Large intestine (tissue), 3 donors: Measurements from ENCODE around the gene FREM2. TPM values are rescaled to one million over a fixed set of nuclear protein-coding genes. Genes with fewer than 3 reads are reported as not detected.
A peak's percentile ranks its signal among the peaks of the same experiment; 100 is the strongest.

Experiments used
- DNase-seq, 2 donors: peaks; one replicate each; pipeline versions ENCODE4 v3.0.0 to v3.0.0-alpha.2; 2013
- H3K27ac ChIP-seq: one replicate; pipeline ENCODE4 v1.5.1; 2013; ENCODE audit warnings: low read length
- H3K27me3 ChIP-seq: 2 replicates; pipeline ENCODE4 v1.6.1; 2013; ENCODE audit warnings: low read length; ENCODE audit not compliant: control insufficient read depth, insufficient read depth
- H3K36me3 ChIP-seq: 2 replicates; pipeline ENCODE4 v1.6.1; 2013; ENCODE audit warnings: low read length; ENCODE audit not compliant: control insufficient read depth, insufficient read depth
- H3K4me1 ChIP-seq: one replicate; pipeline ENCODE4 v1.6.1; 2013; ENCODE audit warnings: low read length; ENCODE audit not compliant: control insufficient read depth, insufficient read depth
- H3K4me3 ChIP-seq: one replicate; pipeline ENCODE4 v1.5.1; 2013; ENCODE audit warnings: low read length
- H3K9me3 ChIP-seq: one replicate; pipeline ENCODE4 v1.6.1; 2013; ENCODE audit warnings: mild to moderate bottlenecking, low read depth, low read length, moderate library complexity; ENCODE audit not compliant: control insufficient read depth
- WGBS: methylation state at CpG from one replicate; pipeline ENCODE4 v1.1.5; 2013; ENCODE audit warnings: low lambda C conversion rate; ENCODE audit not compliant: insufficient coverage; 5-methylcytosine and 5-hydroxymethylcytosine counted together
- polyA plus RNA-seq: library from polyadenylated mRNA; unstranded; fragments of 120-200 nt; gene quantifications from one replicate; pipeline ENCODE4 v1.2.1, GENCODE V29; 2013

The FREM2 gene
- polyA plus RNA-seq, 1 donor = 6.2 TPM

DNA sequence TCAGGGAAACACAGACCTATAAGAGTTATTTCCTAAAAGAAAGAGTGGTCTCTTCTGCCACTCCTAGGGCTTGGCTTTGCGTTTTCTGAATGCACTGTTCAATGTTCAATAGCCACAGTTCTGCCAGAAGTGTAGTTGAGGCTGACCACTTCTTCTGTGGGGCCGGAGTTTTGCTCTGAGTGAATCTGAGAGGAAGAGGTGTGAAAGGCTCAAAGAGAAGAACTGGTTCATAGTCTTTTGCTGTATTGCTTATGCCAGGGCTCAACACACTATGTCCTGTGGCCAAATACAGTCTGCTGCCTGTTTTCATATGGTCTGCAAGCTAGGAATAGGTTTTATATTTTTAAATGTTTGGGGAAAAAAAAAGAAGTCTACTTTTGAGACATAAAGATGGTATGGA lies 175.6 kb downstream of the FREM2 start:
- Histone ChIP-seq H3K4me3 (no peak overlapping the region), H3K9me3 (no peaks in the 10 kb centered on the region), H3K27me3 (no peaks in the 10 kb centered on the region), H3K36me3 (peaks cover 2% of the 10 kb centered on the region), H3K4me1 (no peaks in the 10 kb centered on the region), H3K27ac (no peak overlapping the region)
- WGBS = no CpG with 5 or more reads among the region's 2 CpGs
- no peak for DNase-seq

DNA sequence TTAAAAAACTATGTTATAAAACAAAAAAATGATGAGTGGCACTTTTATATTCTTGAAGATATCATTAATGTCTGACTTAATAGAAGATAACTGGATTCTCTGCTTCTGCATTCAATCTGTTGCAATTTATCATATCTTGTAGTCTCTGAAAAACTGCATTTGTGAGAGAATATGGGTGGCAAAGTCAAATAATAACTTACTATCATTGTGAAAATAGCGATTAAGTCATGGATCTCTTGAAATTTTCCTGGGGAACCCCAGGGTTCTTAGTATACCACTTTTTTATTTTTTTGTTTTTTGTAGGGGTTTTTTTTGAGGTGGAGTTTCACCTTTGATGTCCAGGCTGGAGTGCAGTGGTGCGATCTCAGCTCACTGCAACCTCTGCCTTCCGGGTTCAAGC lies 176.7 kb downstream of the FREM2 start:
- Histone ChIP-seq H3K4me3 (no peak overlapping the region), H3K27ac (no peak overlapping the region), H3K4me1 (no peaks in the 10 kb centered on the region), H3K27me3 (no peaks in the 10 kb centered on the region), H3K36me3 (peaks cover 2% of the 10 kb centered on the region), H3K9me3 (no peaks in the 10 kb centered on the region)
- no peak for DNase-seq
- WGBS = no CpG with 5 or more reads among the region's 3 CpGs

DNA sequence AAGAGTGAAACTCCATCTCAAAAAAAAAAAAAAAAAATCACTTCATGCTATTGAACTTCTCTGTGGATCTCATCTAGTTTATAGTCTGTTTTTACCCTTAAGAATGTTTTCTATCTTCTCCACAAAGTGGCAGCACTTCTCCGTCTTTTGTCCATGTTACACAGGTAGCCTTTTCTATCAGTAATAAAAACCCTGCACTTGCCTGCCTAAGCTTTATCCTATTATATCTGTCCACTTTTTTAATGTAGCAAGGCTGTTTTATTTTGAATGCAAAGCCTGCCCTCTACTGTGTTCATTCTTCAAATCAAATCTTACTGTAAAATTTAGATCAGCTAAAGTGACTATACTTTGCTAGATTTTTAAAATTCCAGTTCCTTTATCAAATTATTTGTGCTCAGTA lies 179.8 kb downstream of the FREM2 start:
- H3K36me3 ChIP-seq = no peaks in the 10 kb centered on the region
- H3K27ac ChIP-seq = no peak overlapping the region
- peak; percentile 16 to 27 for DNase-seq
- H3K4me3 ChIP-seq = no peak overlapping the region
- WGBS = 36% methylated on average over 1 of the region's 1 CpG
- no peaks in the 10 kb centered on the region for H3K9me3 ChIP-seq
- H3K4me1 ChIP-seq = no peaks in the 10 kb centered on the region
- H3K27me3 ChIP-seq = no peaks in the 10 kb centered on the region

DNA sequence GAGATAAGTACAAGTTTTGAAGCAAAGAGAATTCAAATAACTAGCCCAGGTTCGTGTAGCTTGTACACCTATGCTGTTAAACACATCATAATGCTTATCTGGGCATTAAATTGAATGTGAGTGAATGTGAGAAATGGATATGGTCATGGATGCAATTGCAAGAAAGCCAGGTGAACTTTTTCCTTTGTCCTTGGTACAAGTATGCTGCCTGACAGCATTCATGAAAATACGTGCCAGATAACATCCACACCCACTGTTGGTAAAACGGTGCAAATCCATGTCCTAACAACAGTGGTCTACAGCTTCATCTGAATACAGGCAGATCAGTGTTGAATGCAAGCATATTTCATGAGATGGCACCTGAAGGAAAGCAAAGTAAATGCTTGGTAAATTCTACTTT lies 181.5 kb downstream of the FREM2 start:
- DNase-seq = peak in 1 of 2 donors; percentile 21
- WGBS = no CpG with 5 or more reads among the region's 3 CpGs

DNA sequence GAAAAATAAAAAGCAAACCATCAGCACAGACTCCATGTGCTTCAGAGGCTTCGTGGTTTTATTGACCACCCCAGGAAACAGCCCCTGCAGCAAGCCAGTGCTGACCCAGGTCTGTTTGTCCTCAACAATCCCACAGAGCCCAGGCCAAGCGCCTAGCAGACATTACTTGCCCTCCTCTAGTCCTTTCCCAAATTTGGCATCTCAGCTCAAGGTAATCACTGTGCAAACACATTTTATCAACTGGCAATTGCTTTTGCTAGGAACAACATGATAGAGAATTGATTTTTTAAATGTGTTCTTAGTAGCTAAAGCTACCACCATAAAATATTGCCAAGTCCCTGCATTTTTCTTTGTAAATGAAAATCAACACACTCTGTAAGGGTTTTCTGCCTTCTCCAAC lies 182.0 kb downstream of the FREM2 start:
- WGBS = 80% methylated on average over 1 of the region's 2 CpGs
- Histone ChIP-seq H3K4me3 (no peak overlapping the region), H3K27ac (no peak overlapping the region), H3K27me3 (no peaks in the 10 kb centered on the region), H3K9me3 (no peaks in the 10 kb centered on the region), H3K4me1 (no peaks in the 10 kb centered on the region), H3K36me3 (no peaks in the 10 kb centered on the region)
- DNase-seq = no peak

More for the DNA sequence above, 181.5 kb downstream of the FREM2 start:
- no peak overlapping the region for H3K27ac ChIP-seq
- H3K4me3 ChIP-seq = no peak overlapping the region
- no peaks in the 10 kb centered on the region for H3K36me3 ChIP-seq
- no peaks in the 10 kb centered on the region for H3K27me3 ChIP-seq
- no peaks in the 10 kb centered on the region for H3K4me1 ChIP-seq
- H3K9me3 ChIP-seq = no peaks in the 10 kb centered on the region

DNA sequence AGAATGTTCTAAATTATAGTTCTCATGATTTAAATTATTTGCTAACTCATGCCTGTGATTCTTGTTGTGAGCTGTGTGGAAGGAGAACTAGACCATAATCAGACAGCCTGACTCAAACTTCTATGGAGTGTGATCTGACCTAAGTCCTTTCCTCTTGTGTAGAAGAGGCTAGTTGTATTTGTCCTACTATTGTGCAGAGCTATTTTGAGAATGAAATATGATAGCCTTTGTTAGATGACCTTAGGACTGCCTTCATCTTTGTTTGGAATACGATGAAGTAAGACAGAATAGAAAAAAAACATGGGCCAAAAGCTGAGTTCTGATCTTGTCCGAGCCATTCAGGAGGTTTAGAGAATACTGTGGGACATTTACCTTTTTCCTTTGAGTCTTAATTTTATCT lies 184.4 kb downstream of the FREM2 start:
- no peak overlapping the region for H3K4me3 ChIP-seq
- H3K36me3 ChIP-seq = no peaks in the 10 kb centered on the region
- no peaks in the 10 kb centered on the region for H3K9me3 ChIP-seq
- no peaks in the 10 kb centered on the region for H3K4me1 ChIP-seq
- whole genome bisulfite sequencing = 19% methylated on average over 2 of the region's 2 CpGs
- no peak overlapping the region for H3K27ac ChIP-seq
- no peak for DNase-seq
- H3K27me3 ChIP-seq = no peaks in the 10 kb centered on the region

DNA sequence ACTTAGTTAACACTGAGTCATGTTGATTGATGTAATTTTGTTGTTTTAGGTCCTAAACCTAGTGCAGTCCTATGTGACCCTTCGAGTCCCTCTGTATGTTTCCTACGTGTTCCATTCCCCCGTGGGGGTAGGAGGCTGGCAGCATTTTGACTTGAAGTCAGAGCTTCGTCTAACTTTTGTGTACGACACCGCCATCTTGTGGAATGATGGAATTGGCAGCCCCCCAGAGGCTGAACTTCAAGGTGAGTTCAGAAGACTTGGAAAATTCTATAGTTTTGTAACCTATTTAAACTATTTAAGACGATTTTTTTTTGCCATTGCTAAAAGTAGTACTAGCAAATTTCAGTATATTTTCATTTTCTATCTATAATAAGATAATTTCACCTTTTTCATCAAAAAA lies 185.8 kb downstream of the FREM2 start:
- 15% methylated on average over 2 of the region's 7 CpGs for WGBS
- DNase-seq = no peak
- H3K9me3 ChIP-seq = no peaks in the 10 kb centered on the region
- H3K27ac ChIP-seq = no peak overlapping the region
- H3K4me1 ChIP-seq = no peaks in the 10 kb centered on the region
- no peaks in the 10 kb centered on the region for H3K36me3 ChIP-seq
- no peaks in the 10 kb centered on the region for H3K27me3 ChIP-seq
- H3K4me3 ChIP-seq = no peak overlapping the region

DNA sequence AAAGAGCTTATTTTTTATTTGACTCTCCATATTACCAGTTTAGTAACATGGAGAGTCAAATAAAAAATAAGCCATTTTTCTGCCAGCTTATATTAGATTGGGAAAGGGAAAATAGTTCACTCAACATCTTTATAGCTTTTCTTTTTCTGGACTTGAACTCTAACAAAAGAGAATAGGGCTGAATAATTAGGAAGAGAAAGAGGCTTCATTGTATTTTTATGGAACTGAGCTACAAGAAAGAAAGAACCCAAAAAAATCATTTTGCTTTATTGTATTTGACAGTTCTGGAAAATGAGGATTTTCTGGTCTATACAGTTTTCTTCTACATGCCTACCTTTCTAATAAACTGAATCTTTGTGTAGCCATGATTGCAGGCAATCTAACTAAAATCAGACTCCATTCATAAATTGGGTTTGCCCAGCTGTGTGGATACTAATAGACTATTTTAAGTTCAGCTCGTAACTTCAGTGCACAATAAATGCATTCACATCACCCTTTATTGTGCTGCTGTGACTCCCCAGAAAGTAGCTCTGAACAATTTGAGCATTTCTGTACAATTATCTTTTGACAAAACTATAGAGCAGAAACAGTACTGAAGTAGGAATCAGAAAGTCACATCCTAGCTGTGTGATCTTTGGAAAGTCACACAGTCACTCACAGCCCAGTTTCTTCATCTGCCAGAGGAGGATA lies 188.5 kb downstream of the FREM2 start:
- H3K9me3 ChIP-seq = no peaks in the 10 kb centered on the region
- no peaks in the 10 kb centered on the region for H3K27me3 ChIP-seq
- H3K4me3 ChIP-seq = no peak overlapping the region
- H3K27ac ChIP-seq = no peak overlapping the region
- WGBS = no CpG with 5 or more reads among the region's 1 CpG
- no peaks in the 10 kb centered on the region for H3K36me3 ChIP-seq
- H3K4me1 ChIP-seq = peaks cover 13% of the 10 kb centered on the region
- no peak for DNase-seq

DNA sequence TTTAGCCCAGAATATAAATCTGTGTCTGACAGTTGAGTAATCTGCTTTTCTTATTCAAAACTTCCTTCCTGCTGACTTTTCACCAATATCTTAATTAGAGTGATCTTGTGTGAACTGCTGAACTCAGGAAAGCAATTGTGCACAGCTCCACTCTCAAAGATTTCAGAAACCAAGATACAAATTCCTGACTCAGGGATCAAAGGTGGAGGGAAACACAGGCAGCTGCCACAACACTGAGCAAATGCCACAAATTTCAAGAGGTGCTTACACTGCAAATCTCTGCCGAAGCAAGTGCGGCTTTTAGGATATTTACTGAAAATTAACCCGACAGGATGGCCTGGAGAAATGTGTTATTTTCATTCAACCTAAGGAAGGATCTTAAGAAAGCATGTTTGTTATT lies 192.4 kb downstream of the FREM2 start:
- DNase-seq = peak; percentile 82 to 93
- peaks cover 13% of the 10 kb centered on the region for H3K4me1 ChIP-seq
- H3K27ac ChIP-seq = peak overlapping the region; percentile 81
- H3K27me3 ChIP-seq = no peaks in the 10 kb centered on the region
- H3K4me3 ChIP-seq = no peak overlapping the region
- WGBS = no CpG with 5 or more reads among the region's 3 CpGs
- no peaks in the 10 kb centered on the region for H3K36me3 ChIP-seq
- no peaks in the 10 kb centered on the region for H3K9me3 ChIP-seq

DNA sequence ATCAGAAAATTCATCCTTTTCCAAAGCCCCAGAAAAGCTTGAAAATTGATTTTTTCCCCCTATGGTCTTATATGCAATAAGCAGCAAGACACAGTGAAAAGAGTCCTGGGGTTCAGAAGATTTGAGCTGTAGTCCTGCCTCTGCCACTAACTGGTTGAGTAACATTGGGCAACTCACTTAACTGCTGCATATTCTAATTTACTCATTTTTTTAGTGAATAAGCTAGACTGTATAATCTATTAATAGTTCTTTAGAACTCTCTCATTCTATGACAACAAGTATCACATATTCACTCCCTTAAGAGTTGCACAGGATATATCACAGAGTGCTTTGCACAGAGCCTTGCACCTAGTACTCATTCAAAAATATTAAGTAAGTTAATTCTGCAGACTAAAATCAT lies 192.9 kb downstream of the FREM2 start:
- Histone ChIP-seq H3K36me3 (no peaks in the 10 kb centered on the region), H3K27ac (peak overlapping the region; percentile 67), H3K27me3 (no peaks in the 10 kb centered on the region), H3K9me3 (no peaks in the 10 kb centered on the region), H3K4me1 (peaks cover 13% of the 10 kb centered on the region), H3K4me3 (no peak overlapping the region)
- no peak for DNase-seq

DNA sequence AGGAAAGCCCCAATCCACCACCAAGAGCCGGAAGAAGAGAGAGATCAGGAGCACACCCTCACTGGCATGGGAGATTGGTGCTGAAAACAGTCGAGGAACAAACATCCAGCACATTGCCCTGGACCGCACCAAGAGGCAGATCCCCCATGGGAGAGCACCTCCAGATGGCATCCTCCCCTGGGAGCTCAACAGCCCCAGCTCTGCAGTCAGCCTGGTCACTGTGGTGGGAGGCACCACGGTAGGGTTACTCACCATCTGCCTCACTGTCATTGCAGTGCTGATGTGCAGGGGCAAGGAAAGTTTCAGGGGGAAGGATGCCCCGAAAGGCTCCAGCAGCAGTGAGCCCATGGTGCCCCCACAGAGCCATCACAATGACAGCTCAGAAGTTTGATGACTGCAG lies 193.5 kb downstream of the FREM2 start:
- Histone ChIP-seq H3K27ac (no peak overlapping the region), H3K9me3 (no peaks in the 10 kb centered on the region), H3K4me1 (peaks cover 13% of the 10 kb centered on the region), H3K4me3 (no peak overlapping the region), H3K36me3 (no peaks in the 10 kb centered on the region), H3K27me3 (no peaks in the 10 kb centered on the region)
- WGBS = 100% methylated on average over 1 of the region's 5 CpGs
- no peak for DNase-seq
